Hematopoietic multipotent progenitor cell (in vitro differentiated cells): ENCODE data around the gene ADTRP. TPM values are rescaled to one million over a fixed set of nuclear protein-coding genes. Genes with fewer than 3 reads are reported as not detected.
"Not testable (repeated sequence)": the region's sequence is repeated elsewhere in the genome, so short reads cannot be mapped to it uniquely, and the experiment has no call there.

Experiments
- DNase-seq, 3 donors: peaks; one replicate each; pipeline ENCODE4 v3.0.0-alpha.2; 2011 to 2015; ENCODE audit warnings: low read depth in 2 of 3, low spot score in 2 of 3
- total RNA-seq: library from RNA; depleted of rRNA; stranded (reverse); fragments of >200 nt; gene quantifications from one replicate; pipeline ENCODE4 v1.2.3, GENCODE V29; 2012

ADTRP gene
- total RNA-seq, 1 donor: not detected

- DNase-seq: no peak
These were observed 25.5 kb upstream of the ADTRP start for GRCh38 chr6:11804135-11804534.

GRCh38 chr6:11803591-11803971, 25.0 kb upstream of the ADTRP start:
- no peak for DNase-seq

GRCh38 chr6:11802886-11803590, 24.4 kb upstream of the ADTRP start:
- DNase-seq: no peak

- not testable (repeated sequence) for DNase-seq
These were observed 21.9 kb upstream of the ADTRP start for GRCh38 chr6:11800531-11800930.

- DNase-seq: no peak
These were observed 19.9 kb upstream of the ADTRP start for GRCh38 chr6:11798538-11798937.

GRCh38 chr6:11798096-11798495, 19.5 kb upstream of the ADTRP start:
- no peak for DNase-seq

- DNase-seq: no peak
These were observed 18.2 kb upstream of the ADTRP start for GRCh38 chr6:11796829-11797228.

- no peak for DNase-seq
These were observed 16.8 kb upstream of the ADTRP start for GRCh38 chr6:11795403-11795802.

- DNase-seq: no peak
These were observed 14.7 kb upstream of the ADTRP start for GRCh38 chr6:11793277-11793676.

- DNase-seq: no peak
These were observed 12.9 kb upstream of the ADTRP start for GRCh38 chr6:11791354-11792107.

- no peak for DNase-seq
These were observed 11.1 kb upstream of the ADTRP start for GRCh38 chr6:11789744-11790143.

GRCh38 chr6:11788043-11788442, 9.4 kb upstream of the ADTRP start:
- no peak for DNase-seq

- DNase-seq: peak in 1 of 3 donors; percentile 16
These were observed 7.4 kb upstream of the ADTRP start for GRCh38 chr6:11785774-11786579.

- DNase-seq: no peak
These were observed 6.8 kb upstream of the ADTRP start for GRCh38 chr6:11785415-11785773.

GRCh38 chr6:11784341-11784740, 5.7 kb upstream of the ADTRP start:
- no peak for DNase-seq

- DNase-seq: no peak
These were observed 5.0 kb upstream of the ADTRP start for GRCh38 chr6:11783524-11784064.

GRCh38 chr6:11782524-11782923, 3.9 kb upstream of the ADTRP start:
- no peak for DNase-seq

GRCh38 chr6:11780097-11780428, 1.5 kb upstream of the ADTRP start:
- DNase-seq: no peak

GRCh38 chr6:11779329-11780096, 910 bp upstream of the ADTRP start:
- DNase-seq: no peak

- no peak for DNase-seq
These were observed 567 bp downstream of the ADTRP start for GRCh38 chr6:11778036-11778435.
